ENCODE measurements around the gene CNGA3. TPM values are rescaled to one million over a fixed set of nuclear protein-coding genes. Genes with fewer than 3 reads are reported as not detected.

Gene CNGA3
- total and polyA plus RNA-seq, 2 donors (not counting 1 experiment from before 2014, with no cell fraction given): under 0.01 TPM; not detected in 1

DNA sequence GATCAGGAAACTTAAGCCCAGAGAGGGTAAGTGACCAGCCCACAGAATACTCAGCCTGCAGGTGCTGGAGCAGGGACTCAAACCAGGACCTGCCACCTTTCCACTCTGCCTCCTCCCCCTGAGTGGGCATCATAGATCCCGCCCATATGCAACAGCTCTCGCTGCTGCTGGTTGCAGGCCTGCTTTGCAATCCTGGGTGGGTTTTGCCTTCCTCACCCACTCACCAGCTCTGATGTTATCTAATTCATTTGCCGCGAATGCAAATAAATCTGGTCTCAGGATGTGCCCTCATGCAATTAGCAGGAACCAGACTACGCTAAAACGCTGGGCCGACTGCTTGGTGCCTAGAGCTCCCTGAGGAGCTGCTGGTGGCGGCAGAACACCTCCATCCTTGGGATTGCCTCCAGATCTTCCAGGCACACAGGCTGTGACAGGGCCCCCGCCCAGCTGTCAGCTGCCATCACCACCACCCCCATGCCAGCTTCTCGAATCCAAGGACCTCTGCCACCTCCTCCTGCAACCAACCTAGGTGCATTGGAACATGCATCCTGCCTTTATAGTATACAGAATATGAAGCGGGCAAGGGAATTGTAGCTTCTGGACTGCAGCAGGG, 28.8 kb downstream of the CNGA3 start:
- Histone ChIP-seq H3K4me1 (ENCODE audit: control insufficient read depth, extremely low read depth, insufficient read depth, low read length) (no peaks in the 10 kb centered on the region), H3K9me3 (ENCODE audit: control insufficient read depth, insufficient read depth, low read depth, low read length) (no peaks in the 10 kb centered on the region), H3K36me3 (ENCODE audit: control insufficient read depth, insufficient read depth, low read length) (no peaks in the 10 kb centered on the region), H3K27ac (ENCODE audit: insufficient read depth, low read length) (no peak overlapping the region), H3K4me2 (ENCODE audit: extremely low read depth, insufficient read depth, low read length) (no peak overlapping the region), H3K9ac (ENCODE audit: insufficient read depth, low read length) (no peak overlapping the region), H3K27me3 (ENCODE audit: control insufficient read depth, insufficient read depth, low read length) (peaks cover 18% of the 10 kb centered on the region), H3K4me3 (replicated peaks in 1 of 4; ENCODE audit: control extremely low read depth in 1 of 4, insufficient read depth in 1 of 4, low read depth in 3 of 4, low read length in 4 of 4) (no peak overlapping the region), H2AFZ (ENCODE audit: low read length) (no peak overlapping the region), H3K79me2 (ENCODE audit: control insufficient read depth, insufficient read depth, low read length) (no peaks in the 10 kb centered on the region), H4K20me1 (ENCODE audit: control insufficient read depth, extremely low read depth, insufficient read depth, low read length) (no peaks in the 10 kb centered on the region)
- no peak for DNase-seq (ENCODE audit: low read depth in 2 of 2)
- TF ChIP-seq, protein P1, sequence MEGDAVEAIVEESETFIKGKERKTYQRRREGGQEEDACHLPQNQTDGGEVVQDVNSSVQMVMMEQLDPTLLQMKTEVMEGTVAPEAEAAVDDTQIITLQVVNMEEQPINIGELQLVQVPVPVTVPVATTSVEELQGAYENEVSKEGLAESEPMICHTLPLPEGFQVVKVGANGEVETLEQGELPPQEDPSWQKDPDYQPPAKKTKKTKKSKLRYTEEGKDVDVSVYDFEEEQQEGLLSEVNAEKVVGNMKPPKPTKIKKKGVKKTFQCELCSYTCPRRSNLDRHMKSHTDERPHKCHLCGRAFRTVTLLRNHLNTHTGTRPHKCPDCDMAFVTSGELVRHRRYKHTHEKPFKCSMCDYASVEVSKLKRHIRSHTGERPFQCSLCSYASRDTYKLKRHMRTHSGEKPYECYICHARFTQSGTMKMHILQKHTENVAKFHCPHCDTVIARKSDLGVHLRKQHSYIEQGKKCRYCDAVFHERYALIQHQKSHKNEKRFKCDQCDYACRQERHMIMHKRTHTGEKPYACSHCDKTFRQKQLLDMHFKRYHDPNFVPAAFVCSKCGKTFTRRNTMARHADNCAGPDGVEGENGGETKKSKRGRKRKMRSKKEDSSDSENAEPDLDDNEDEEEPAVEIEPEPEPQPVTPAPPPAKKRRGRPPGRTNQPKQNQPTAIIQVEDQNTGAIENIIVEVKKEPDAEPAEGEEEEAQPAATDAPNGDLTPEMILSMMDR (conservative IDR thresholded peaks at IDR 0.05 in 1 of 2, IDR thresholded peaks at IDR 0.05 in 1 of 2; ENCODE audit: low read depth in 1 of 2, low read length in 2 of 2): no peak
- TF ChIP-seq EZH2 (IDR thresholded peaks at IDR 0.05; ENCODE audit: low read length, missing control alignments): no peak

DNA sequence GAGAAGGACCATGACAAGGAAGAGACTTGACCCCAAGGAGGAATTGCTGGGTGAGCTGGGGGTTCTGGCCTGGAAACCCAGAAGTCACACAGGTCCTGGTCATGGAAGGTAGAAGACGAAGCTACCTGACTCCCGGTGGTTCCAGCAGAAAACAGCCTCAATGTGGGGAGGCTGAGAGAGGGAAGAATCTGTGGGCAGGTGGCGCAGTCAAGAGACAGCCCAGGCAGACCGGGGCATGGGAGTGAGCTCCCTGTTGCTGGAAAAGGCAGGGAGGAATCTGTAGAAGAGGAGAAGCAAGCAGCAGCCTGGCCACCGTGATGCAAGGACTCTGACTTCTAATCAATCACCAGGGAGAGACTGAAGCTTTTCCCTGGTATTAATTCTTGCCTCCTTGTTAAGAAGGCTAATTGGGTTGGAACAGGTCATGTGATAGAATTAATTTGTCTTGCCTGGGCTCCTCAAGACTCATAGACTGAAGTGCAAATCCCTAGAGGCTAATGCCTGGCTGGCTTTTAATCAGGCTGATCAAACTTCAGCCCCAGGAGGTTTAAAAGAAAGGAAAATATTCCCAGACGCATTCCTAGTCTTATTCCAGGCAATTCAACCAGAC, 30.1 kb downstream of the CNGA3 start:
- Histone ChIP-seq H3K27ac (ENCODE audit: insufficient read depth, low read length) (no peak overlapping the region), H2AFZ (ENCODE audit: low read length) (no peak overlapping the region), H3K4me3 (replicated peaks in 1 of 4; ENCODE audit: control extremely low read depth in 1 of 4, insufficient read depth in 1 of 4, low read depth in 3 of 4, low read length in 4 of 4) (no peak overlapping the region), H3K79me2 (ENCODE audit: control insufficient read depth, insufficient read depth, low read length) (no peaks in the 10 kb centered on the region), H3K27me3 (ENCODE audit: control insufficient read depth, insufficient read depth, low read length) (peaks cover 18% of the 10 kb centered on the region), H3K36me3 (ENCODE audit: control insufficient read depth, insufficient read depth, low read length) (no peaks in the 10 kb centered on the region), H3K9me3 (ENCODE audit: control insufficient read depth, insufficient read depth, low read depth, low read length) (no peaks in the 10 kb centered on the region), H3K9ac (ENCODE audit: insufficient read depth, low read length) (no peak overlapping the region), H3K4me1 (ENCODE audit: control insufficient read depth, extremely low read depth, insufficient read depth, low read length) (no peaks in the 10 kb centered on the region), H3K4me2 (ENCODE audit: extremely low read depth, insufficient read depth, low read length) (no peak overlapping the region), H4K20me1 (ENCODE audit: control insufficient read depth, extremely low read depth, insufficient read depth, low read length) (no peaks in the 10 kb centered on the region)
- TF ChIP-seq EZH2 (IDR thresholded peaks at IDR 0.05; ENCODE audit: low read length, missing control alignments): no peak
- TF ChIP-seq, protein P1 (conservative IDR thresholded peaks at IDR 0.05 in 1 of 2, IDR thresholded peaks at IDR 0.05 in 1 of 2; ENCODE audit: low read depth in 1 of 2, low read length in 2 of 2): no peak
- DNase-seq (ENCODE audit: low read depth in 2 of 2): no peak

DNA sequence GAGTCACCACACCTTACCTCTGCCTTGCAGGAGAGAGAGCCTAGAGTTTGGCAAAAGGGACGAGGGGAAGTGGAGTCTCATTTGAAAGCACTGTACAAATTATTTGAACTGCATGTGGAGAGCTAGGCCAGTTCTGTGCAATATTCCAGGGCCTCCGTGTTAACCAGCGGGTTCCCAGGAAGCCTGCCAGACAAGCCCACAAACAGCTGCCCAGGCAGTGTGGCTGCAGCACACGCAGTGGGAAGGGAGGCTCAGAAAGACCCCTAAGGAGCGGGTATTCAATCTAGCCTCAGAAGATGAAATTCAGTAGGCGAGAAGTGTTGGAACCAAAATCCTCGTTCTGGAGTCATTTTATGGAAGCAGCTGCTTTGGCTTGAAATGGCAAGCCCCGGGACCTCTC, 30.7 kb downstream of the CNGA3 start:
- Histone ChIP-seq H3K79me2 (ENCODE audit: control insufficient read depth, insufficient read depth, low read length) (no peaks in the 10 kb centered on the region), H3K4me2 (ENCODE audit: extremely low read depth, insufficient read depth, low read length) (no peak overlapping the region), H3K4me3 (replicated peaks in 1 of 4; ENCODE audit: control extremely low read depth in 1 of 4, insufficient read depth in 1 of 4, low read depth in 3 of 4, low read length in 4 of 4) (no peak overlapping the region), H3K27me3 (ENCODE audit: control insufficient read depth, insufficient read depth, low read length) (peaks cover 20% of the 10 kb centered on the region), H3K9ac (ENCODE audit: insufficient read depth, low read length) (no peak overlapping the region), H3K27ac (ENCODE audit: insufficient read depth, low read length) (no peak overlapping the region), H4K20me1 (ENCODE audit: control insufficient read depth, extremely low read depth, insufficient read depth, low read length) (no peaks in the 10 kb centered on the region), H3K36me3 (ENCODE audit: control insufficient read depth, insufficient read depth, low read length) (no peaks in the 10 kb centered on the region), H2AFZ (ENCODE audit: low read length) (no peak overlapping the region), H3K4me1 (ENCODE audit: control insufficient read depth, extremely low read depth, insufficient read depth, low read length) (no peaks in the 10 kb centered on the region), H3K9me3 (ENCODE audit: control insufficient read depth, insufficient read depth, low read depth, low read length) (no peaks in the 10 kb centered on the region)
- peak in 1 of 2 donors; percentile 8 for DNase-seq (ENCODE audit: low read depth in 2 of 2)
- no peak for TF ChIP-seq EZH2 (IDR thresholded peaks at IDR 0.05; ENCODE audit: low read length, missing control alignments)
- TF ChIP-seq, protein P1 (conservative IDR thresholded peaks at IDR 0.05 in 1 of 2, IDR thresholded peaks at IDR 0.05 in 1 of 2; ENCODE audit: low read depth in 1 of 2, low read length in 2 of 2): no peak

Measured in fibroblast of lung (primary cell).